Endothelial cell of umbilical vein (primary cell): Measurements from ENCODE around the gene MEOX1.

Experiments
- GATA2 ChIP-seq: IDR thresholded peaks from 2 replicates; pipeline ENCODE4 v1.7.0; 2011; ENCODE audit warnings: low read depth, mild to moderate bottlenecking, moderate library complexity, mixed read lengths, low read length; ENCODE audit not compliant: insufficient read length, insufficient read depth
- POLR2AphosphoS5 ChIP-seq: IDR thresholded peaks from 2 replicates; pipeline ENCODE4 v1.6.1; 2012; ENCODE audit warnings: low read depth, mild to moderate bottlenecking, control low read depth, low read length, moderate library complexity; ENCODE audit not compliant: insufficient read depth

DNA sequence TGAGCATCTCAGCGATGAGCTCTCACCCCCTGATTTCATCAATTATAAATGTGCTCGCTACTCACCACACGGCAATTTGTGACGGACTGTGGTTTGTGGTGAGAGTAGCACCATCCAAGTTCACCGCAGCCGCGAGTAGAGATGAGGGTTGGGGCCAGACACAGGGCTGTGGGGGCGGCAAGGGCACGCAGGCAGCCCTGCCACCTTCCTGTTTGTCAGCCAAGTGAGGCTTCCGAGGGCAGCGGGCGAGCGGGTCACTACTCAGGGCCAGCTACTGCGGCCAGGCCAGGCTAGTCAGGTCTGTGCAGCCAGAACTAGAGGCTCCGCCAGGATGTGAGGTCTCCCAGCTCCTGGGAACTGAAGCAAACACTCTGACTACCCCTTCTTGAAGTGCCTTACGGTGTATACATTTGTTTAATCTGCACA lies 39.6 kb upstream of the MEOX1 start:
- TF ChIP-seq POLR2AphosphoS5 (no peak), GATA2 (no peak)
